Stimulated activated memory B cell treated with anti-CD40 and anti-IgM and Interleukin-4, amounts not matched to agents 10 μg/mL and 1 μg/mL and 100 μg/mL, for 72 hours (primary cell): ENCODE data around the gene ABCB10.

ENCODE experiments used
- ATAC-seq: fragments of 150-1000 bp; cut with Tn5 transposase; 2 replicates; pipeline ENCODE4 v1.10.0; 2021
- H3K27ac Mint-ChIP-seq: one replicate; pipeline ENCODE4 v1.8.0; 2022; ENCODE audit warnings: mild to moderate bottlenecking, mixed read lengths
- H3K27me3 Mint-ChIP-seq: one replicate; pipeline ENCODE4 v1.8.0; 2022; ENCODE audit warnings: mixed read lengths
- H3K36me3 Mint-ChIP-seq: one replicate; pipeline ENCODE4 v1.8.0; 2022; ENCODE audit warnings: mixed read lengths
- H3K4me1 Mint-ChIP-seq: one replicate; pipeline ENCODE4 v1.8.0; 2022; ENCODE audit warnings: mixed read lengths
- H3K4me3 Mint-ChIP-seq: one replicate; pipeline ENCODE4 v1.8.0; 2022; ENCODE audit warnings: mild to moderate bottlenecking, moderate library complexity, mixed read lengths
- H3K9me3 Mint-ChIP-seq: one replicate; pipeline ENCODE4 v1.8.0; 2022; ENCODE audit warnings: mixed read lengths

ABCB10 gene

DNA sequence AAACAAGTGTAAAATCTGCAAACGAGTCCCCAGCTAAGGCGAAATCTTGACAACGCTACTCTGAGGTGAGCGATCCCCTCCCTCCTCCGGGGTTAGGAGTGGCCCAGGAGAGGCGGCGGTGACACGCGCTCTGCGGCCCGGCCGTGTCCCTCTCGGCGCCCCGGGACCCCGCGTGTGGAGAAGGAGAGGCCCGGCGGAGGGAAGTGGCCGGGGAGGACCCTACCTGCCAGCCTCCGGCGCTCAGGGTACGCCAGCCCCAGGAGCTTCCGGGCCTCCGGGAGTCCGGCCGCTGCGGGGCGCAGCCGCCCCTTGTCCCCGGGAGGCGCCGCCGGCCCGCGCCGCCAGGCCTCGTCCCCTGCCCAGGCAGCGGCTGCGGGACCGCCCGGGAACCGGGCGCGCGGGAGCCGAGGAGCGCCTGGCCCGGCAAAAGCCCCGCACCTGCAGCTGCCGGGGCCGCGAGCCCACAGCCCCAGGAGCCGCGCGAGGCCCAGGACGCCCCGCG lies 543 bp downstream of the ABCB10 start:
- peak; percentile 49 for ATAC-seq
- H3K36me3 Mint-ChIP-seq, result no peaks in the 10 kb centered on the region
- H3K4me3 Mint-ChIP-seq, result peak overlapping the region; percentile 93
- H3K4me1 Mint-ChIP-seq, result peaks cover 53% of the 10 kb centered on the region
- no peaks in the 10 kb centered on the region for H3K27me3 Mint-ChIP-seq
- peak overlapping the region; percentile 86 for H3K27ac Mint-ChIP-seq
- no peaks in the 10 kb centered on the region for H3K9me3 Mint-ChIP-seq

DNA sequence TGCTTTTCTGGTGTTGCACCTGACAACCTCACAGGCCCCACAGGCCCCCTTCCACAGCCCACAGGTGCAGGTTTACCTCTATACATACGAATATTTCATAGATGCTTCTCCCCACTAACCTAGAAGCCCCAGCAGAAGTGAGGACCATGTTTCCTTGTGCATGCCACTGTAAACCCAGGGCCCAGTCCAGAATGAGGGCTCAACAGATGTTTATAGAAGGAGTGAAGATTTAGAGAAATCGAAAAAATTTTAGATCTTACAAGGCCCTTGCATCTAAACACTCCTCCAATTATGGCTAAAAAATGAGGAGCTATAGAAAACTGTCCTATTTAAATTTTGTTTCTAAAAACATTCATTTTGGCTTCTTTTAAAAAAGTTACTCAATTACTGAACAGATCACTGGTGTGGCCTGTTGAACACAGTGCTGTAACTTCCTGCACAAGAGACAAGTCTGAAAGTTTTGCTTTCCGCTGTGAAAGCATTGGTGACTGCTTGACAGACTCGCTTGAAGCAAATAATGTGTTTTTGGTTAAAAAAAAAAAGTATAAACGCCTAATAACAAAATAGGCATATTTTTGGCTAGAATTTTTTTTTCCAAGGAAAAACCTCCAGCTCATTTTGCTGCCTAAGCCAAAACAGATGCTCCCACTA lies 1.2 kb downstream of the ABCB10 start:
- H3K4me3 Mint-ChIP-seq, result peak overlapping the region; percentile 93
- no peaks in the 10 kb centered on the region for H3K9me3 Mint-ChIP-seq
- no peak for ATAC-seq
- H3K36me3 Mint-ChIP-seq, result no peaks in the 10 kb centered on the region
- H3K4me1 Mint-ChIP-seq, result peaks cover 59% of the 10 kb centered on the region
- peak overlapping the region; percentile 86 for H3K27ac Mint-ChIP-seq
- H3K27me3 Mint-ChIP-seq, result no peaks in the 10 kb centered on the region

DNA sequence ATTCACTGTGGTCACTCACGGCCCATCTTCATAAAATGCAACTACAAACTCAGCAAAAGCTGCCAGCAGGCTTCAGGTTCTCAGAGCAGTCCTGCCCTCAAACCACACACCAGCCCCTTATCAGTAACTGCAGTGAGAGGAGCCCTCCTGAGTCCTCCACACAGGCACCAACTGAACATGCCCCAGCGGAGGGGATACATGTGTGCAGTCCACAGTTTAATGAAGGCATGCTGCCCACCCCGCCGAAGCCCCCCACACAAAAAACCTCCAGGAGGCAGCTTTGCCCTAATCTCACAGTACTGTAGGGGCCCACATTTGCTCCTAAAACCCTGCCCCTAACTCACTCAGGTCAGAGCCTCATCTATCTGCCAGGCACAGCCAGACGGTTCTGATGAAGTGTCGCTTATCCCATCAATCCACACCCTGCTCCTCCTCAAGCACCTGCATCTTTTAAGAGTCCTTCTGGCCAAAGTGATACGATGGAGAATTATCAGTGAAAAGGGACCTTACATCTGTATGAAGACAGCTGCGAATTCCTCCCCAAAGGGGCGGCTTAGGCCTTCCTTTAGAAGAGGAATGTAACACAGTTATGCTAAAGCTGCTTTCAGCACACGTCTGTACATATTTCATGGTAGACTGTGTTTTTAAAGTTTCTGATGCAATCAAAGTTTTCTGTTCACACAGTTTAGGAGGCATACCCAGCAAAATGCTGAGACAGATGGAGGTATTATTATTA lies 3.5 kb downstream of the ABCB10 start:
- ATAC-seq, result no peak
- Mint-ChIP-seq H3K27me3 (no peaks in the 10 kb centered on the region), H3K9me3 (no peaks in the 10 kb centered on the region), H3K27ac (no peak overlapping the region), H3K4me1 (peaks cover 69% of the 10 kb centered on the region), H3K4me3 (no peak overlapping the region), H3K36me3 (no peaks in the 10 kb centered on the region)

DNA sequence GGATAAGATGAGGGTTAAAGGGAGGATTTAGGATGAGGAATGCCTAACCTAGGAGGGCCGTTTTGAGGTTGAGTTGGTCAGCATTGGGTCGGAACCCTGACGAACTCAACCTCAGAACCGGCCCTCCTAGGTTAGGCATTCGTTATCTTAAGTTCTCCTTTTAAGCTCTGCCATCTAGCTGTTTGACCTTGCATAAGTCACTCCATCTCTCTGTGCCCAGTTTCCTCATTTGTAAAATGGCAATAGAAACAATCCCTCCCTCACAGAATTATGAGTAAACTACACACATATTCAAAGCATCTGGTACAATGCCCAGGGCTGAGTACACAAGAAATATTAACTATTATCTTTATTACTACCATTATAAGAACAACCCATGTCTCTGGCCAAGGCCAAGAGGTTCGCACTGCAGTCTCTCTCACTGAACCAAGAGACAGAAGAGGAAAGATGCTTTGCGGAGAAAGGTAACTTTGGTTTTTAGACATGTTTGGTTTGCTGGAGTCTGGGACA lies 4.8 kb downstream of the ABCB10 start:
- Mint-ChIP-seq H3K27me3 (no peaks in the 10 kb centered on the region), H3K27ac (no peak overlapping the region), H3K36me3 (peaks cover 12% of the 10 kb centered on the region), H3K4me3 (no peak overlapping the region), H3K9me3 (no peaks in the 10 kb centered on the region), H3K4me1 (peaks cover 58% of the 10 kb centered on the region)
- no peak for ATAC-seq

DNA sequence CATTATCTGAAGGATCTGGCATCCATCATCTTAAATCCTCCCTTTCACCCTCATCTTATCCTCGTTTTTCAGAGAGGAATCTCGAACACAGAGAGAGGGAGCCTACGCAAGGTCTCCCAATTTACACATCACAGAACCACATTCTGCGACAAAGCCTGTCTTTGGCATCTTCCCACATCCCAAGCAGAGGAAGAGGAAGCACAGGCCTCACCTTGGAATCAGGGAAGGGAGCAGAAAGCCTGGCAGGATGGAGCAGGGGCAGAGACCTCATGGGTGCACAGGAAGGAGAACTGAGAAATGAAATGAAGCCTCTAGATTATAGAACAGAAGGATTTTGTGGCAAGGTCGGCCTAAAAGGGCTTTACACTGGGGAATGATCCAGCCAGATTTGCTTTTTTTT lies 5.8 kb downstream of the ABCB10 start:
- Mint-ChIP-seq H3K27ac (peak overlapping the region; percentile 25), H3K9me3 (no peaks in the 10 kb centered on the region), H3K36me3 (peaks cover 13% of the 10 kb centered on the region), H3K4me1 (peaks cover 57% of the 10 kb centered on the region), H3K4me3 (no peak overlapping the region), H3K27me3 (no peaks in the 10 kb centered on the region)
- no peak for ATAC-seq

DNA sequence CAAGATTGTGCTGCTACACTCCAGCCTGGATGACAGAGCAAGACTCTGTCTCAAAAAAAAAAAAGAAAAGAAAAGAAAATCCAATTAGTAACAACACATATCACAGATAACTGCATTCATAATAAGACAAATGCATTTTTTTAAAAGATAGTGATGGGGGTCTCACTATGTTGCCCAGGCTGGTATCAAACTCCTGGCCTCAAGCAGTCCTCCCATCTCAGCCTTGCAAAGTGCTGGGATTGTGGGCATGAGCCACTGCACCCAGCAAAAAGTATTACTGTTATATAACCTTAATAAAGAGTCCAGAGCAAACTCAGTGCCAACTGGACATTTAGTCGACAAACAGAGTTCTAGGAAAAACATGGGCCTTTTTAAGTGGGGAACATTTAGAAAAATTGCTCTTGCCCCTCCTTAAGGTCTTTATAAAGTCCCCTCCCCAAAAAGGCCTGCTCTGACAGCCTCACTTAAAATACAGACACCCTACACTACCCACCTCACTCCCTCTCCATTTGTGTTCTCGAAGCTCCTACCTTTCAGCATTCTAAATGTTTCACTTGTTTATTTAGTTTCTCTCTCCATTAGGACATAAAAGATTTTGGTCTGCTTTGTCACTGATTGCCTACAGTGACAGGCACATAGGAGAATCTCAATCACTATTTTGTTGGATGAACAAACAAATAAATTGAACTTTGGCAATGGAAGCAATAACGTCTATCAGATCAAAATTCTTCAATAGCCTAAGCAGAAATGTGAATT lies 7.5 kb downstream of the ABCB10 start:
- Mint-ChIP-seq H3K9me3 (no peaks in the 10 kb centered on the region), H3K27ac (no peak overlapping the region), H3K4me3 (no peak overlapping the region), H3K27me3 (no peaks in the 10 kb centered on the region), H3K36me3 (peaks cover 22% of the 10 kb centered on the region), H3K4me1 (peaks cover 40% of the 10 kb centered on the region)
- no peak for ATAC-seq

DNA sequence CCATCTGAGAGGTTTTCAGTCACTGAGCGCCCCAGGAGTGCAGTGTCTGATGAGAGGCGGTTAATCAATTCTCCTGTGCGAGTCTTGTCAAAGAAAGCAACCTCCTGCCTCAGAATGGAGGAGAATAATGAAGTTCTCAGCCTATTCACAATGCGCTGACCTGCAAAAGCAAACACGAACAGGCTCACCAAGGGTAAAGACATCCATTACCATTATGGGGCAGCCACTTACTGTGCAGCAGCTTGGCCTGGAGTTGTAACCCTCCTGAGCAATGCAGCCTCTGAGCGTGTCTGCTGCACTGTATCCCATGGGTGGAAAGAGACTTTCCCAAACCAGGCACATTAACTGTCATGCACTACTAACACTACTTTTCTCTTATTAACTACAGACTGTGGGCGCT lies 11.0 kb downstream of the ABCB10 start:
- peaks cover 54% of the 10 kb centered on the region for H3K36me3 Mint-ChIP-seq
- no peak for ATAC-seq
- no peaks in the 10 kb centered on the region for H3K27me3 Mint-ChIP-seq
- H3K4me3 Mint-ChIP-seq, result no peak overlapping the region
- peaks cover 15% of the 10 kb centered on the region for H3K4me1 Mint-ChIP-seq
- no peaks in the 10 kb centered on the region for H3K9me3 Mint-ChIP-seq
- H3K27ac Mint-ChIP-seq, result no peak overlapping the region

DNA sequence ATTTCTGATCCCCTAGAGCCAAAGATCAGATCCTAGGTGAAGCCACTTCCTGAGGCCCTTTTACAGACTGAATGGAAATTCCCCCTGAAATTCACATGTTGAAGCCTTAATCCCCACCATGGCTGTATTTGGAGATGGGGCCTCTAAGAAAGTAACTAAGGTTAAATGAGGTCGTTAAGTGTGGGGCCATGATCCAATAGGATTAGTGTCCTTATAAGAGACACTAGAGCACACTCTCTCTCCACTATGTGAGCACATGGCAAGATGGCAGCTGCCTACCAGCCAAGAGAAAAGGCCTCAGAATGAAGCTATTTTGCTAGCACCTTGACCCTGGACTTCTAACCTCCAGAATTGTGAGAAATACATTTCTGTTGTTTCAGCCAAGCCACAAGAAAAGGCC lies 13.9 kb downstream of the ABCB10 start:
- Mint-ChIP-seq H3K4me3 (no peak overlapping the region), H3K27ac (no peak overlapping the region), H3K27me3 (no peaks in the 10 kb centered on the region), H3K9me3 (no peaks in the 10 kb centered on the region), H3K4me1 (peaks cover 10% of the 10 kb centered on the region), H3K36me3 (peaks cover 69% of the 10 kb centered on the region)
- no peak for ATAC-seq

DNA sequence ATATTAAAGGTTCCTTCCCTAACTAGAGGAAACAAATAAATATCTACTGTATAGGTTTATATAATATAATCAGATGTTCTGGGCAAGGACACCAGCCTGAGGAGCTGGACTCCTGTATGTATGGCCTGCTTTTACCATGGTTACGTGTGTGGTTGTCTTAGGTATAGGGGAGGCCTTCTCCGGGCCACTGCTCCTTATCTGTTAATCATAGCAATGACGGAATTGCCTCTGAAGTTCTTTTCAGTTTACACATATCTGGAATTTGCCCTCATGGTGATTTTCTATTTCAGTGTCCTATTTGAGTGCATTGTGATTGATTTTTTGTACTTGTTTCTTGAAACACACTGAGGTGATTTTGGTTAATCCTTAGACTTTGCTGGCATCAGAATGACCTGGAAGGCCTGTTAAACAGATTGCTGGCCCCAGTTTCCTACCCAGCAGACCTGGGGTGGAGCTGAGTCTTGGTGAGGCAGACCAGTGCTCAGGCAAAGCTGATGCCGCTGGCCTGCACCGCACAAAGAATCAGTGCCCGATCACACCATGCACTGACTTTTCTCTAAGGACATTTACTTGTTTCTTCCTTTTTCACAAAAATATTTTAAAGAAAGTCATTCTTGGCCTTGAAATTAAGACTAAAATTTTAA lies 18.5 kb downstream of the ABCB10 start:
- H3K27me3 Mint-ChIP-seq, result no peaks in the 10 kb centered on the region
- peaks cover 10% of the 10 kb centered on the region for H3K4me1 Mint-ChIP-seq
- H3K9me3 Mint-ChIP-seq, result no peaks in the 10 kb centered on the region
- H3K4me3 Mint-ChIP-seq, result no peak overlapping the region
- ATAC-seq, result no peak
- no peak overlapping the region for H3K27ac Mint-ChIP-seq
- peaks cover 83% of the 10 kb centered on the region for H3K36me3 Mint-ChIP-seq

DNA sequence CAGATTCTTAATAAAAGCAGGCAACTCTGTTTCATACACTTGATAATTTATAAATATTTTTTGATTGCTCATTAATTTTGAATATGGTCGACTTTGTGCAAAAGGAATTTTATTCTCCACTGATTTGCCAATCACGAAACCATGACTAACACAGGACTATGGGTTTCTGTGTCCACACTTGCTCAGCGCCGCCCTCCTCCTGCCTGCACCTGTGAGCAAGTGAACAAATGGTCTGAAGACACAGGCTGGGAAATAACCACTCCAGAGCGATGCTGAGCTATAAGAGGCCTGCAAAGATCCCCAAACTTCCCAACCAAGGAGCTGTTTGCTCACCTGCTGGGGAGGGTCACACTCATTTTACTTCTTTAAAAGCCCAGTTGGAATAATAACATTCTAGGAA lies 19.6 kb downstream of the ABCB10 start:
- peaks cover 76% of the 10 kb centered on the region for H3K36me3 Mint-ChIP-seq
- no peak for ATAC-seq
- H3K27me3 Mint-ChIP-seq, result no peaks in the 10 kb centered on the region
- peaks cover 10% of the 10 kb centered on the region for H3K4me1 Mint-ChIP-seq
- H3K27ac Mint-ChIP-seq, result no peak overlapping the region
- no peaks in the 10 kb centered on the region for H3K9me3 Mint-ChIP-seq
- no peak overlapping the region for H3K4me3 Mint-ChIP-seq

DNA sequence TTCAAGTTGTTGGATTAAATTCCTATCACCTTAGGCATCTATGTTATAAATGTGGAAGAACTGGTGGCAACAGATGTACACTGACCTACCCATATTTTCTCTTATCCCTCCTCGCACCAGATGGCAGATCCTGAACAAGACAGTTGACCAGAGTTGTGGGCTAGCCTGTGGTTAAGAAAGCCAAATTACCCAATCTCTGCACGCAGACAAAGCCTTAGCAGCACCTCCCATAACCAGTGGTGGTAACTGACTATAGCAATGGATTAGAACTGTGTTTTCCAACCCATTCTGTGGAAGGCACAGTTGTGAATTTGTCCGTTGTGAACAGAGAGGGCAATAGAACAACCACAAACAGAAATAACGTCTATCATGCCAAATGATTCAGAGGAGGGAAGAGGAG lies 20.6 kb downstream of the ABCB10 start:
- peaks cover 75% of the 10 kb centered on the region for H3K36me3 Mint-ChIP-seq
- H3K27me3 Mint-ChIP-seq, result no peaks in the 10 kb centered on the region

DNA sequence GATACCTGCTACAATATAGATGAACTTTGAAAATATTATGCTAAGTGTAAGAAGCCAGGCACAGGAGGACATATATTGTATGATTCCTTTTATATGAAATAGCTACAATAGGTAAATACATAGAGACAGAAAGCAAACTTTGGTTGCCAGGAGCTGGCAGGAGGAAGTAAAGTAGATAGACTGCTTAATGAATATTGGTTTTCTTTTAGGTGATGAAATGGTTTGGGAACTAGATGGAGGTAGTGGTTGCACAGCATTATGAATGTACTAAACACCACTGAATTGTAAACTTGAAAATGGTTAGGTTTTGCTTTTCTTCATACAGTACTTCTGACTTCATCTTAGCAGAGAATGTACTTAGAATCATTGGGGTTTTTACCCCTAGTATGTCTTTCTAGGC lies 21.5 kb downstream of the ABCB10 start:
- H3K36me3 Mint-ChIP-seq, result peaks cover 70% of the 10 kb centered on the region
- H3K4me3 Mint-ChIP-seq, result no peak overlapping the region
- H3K4me1 Mint-ChIP-seq, result peaks cover 2% of the 10 kb centered on the region
- ATAC-seq, result no peak
- no peaks in the 10 kb centered on the region for H3K9me3 Mint-ChIP-seq
- no peak overlapping the region for H3K27ac Mint-ChIP-seq
- no peaks in the 10 kb centered on the region for H3K27me3 Mint-ChIP-seq

More for the DNA sequence above, 20.6 kb downstream of the ABCB10 start:
- no peak overlapping the region for H3K4me3 Mint-ChIP-seq
- H3K4me1 Mint-ChIP-seq, result peaks cover 10% of the 10 kb centered on the region
- ATAC-seq, result no peak
- no peaks in the 10 kb centered on the region for H3K9me3 Mint-ChIP-seq
- H3K27ac Mint-ChIP-seq, result no peak overlapping the region

DNA sequence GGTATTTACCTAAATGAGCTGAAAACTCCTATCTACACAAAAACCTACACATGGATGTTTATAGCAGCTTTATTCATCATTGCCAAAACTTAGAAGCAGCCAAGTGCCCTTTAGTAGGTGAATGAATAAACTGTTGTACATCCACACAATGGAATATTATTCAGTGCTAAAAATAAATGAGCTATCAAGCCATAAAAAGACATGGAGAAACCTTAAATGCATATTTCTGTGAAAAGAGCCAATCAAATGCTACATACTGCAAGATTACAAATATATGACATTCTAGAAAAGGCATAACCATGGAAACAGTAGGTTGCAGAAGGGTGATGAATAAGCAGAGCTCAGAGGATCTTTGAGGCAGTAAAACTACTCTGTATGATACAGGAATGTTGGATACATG lies 23.3 kb downstream of the ABCB10 start:
- Mint-ChIP-seq H3K27ac (no peak overlapping the region), H3K4me3 (no peak overlapping the region), H3K9me3 (no peaks in the 10 kb centered on the region), H3K27me3 (no peaks in the 10 kb centered on the region), H3K4me1 (no peaks in the 10 kb centered on the region), H3K36me3 (peaks cover 68% of the 10 kb centered on the region)
- no peak for ATAC-seq

DNA sequence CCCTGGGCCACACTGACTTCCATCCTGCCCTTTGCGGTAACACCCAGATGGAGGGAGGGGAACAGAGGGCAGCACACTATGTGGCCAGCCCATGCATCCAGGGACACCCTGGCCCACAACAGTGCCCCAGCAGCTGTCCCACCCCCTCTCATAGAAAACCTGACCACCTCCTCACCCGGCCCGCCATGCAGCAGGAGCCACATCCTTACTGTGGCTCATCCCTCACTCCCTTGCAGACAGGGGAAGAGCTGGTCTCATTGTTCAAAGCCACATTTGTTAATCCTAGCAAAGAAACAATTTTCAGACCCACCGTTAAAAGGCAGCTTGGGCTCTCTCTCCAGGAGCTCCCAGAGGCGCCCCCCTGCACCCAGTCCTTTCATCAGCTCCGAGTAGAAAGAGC lies 27.2 kb downstream of the ABCB10 start:
- Mint-ChIP-seq H3K4me1 (peaks cover 5% of the 10 kb centered on the region), H3K4me3 (no peak overlapping the region), H3K36me3 (peaks cover 74% of the 10 kb centered on the region), H3K27ac (no peak overlapping the region), H3K27me3 (no peaks in the 10 kb centered on the region), H3K9me3 (no peaks in the 10 kb centered on the region)
- ATAC-seq, result no peak

DNA sequence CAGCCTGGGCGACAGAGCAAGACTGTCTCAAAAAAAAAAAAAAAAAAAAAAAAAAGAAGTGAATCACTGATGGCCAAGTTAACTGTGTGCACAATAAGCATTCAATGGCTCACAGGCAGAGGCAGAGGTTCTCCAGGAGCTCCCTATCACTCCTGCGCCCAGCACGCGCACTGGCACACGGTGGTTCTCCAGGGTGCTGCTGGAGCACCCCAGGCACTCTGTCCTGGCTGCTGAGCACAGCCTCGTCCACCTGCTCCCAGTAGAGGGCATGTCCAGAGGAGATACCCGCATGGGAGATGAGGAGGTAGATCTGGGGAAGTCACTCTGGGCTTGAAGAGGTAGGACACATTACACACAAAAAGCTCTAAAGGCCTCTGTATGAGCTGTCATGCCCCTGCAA lies 28.9 kb downstream of the ABCB10 start:
- ATAC-seq, result no peak
- Mint-ChIP-seq H3K27me3 (no peaks in the 10 kb centered on the region), H3K4me3 (no peak overlapping the region), H3K9me3 (no peaks in the 10 kb centered on the region), H3K36me3 (peaks cover 76% of the 10 kb centered on the region), H3K4me1 (peaks cover 5% of the 10 kb centered on the region), H3K27ac (no peak overlapping the region)
